Ectodermal cell (in vitro differentiated cells): ENCODE measurements around the gene PGLYRP3. TPM values are rescaled to one million over a fixed set of nuclear protein-coding genes. Genes with fewer than 3 reads are reported as not detected.

Source experiments
- H3K27ac ChIP-seq: 2 replicates; pipeline ENCODE4 v1.7.0; 2013; ENCODE audit warnings: mild to moderate bottlenecking, low read depth, low read length; ENCODE audit not compliant: insufficient read depth, poor library complexity, severe bottlenecking
- H3K27me3 ChIP-seq: 2 replicates; pipeline ENCODE4 v1.7.0; 2013; ENCODE audit warnings: mild to moderate bottlenecking, low read length; ENCODE audit not compliant: insufficient read depth, control insufficient read depth, poor library complexity, severe bottlenecking
- H3K36me3 ChIP-seq: one replicate; pipeline ENCODE4 v1.7.0; 2013; ENCODE audit warnings: low read length; ENCODE audit not compliant: control insufficient read depth, insufficient read depth
- H3K4me1 ChIP-seq: one replicate; pipeline ENCODE4 v1.7.0; 2013; ENCODE audit warnings: low read length; ENCODE audit not compliant: control insufficient read depth, insufficient read depth
- H3K4me3 ChIP-seq: 2 replicates; pipeline ENCODE4 v1.7.0; 2013; ENCODE audit warnings: low read depth, low read length, control low read depth; ENCODE audit not compliant: insufficient read depth
- H3K9me3 ChIP-seq: 2 replicates; pipeline ENCODE4 v1.7.0; 2013; ENCODE audit warnings: mild to moderate bottlenecking, low read length, moderate library complexity; ENCODE audit not compliant: control insufficient read depth
- WGBS, 2 experiments: methylation state at CpG; one replicate each; pipeline ENCODE4 v1.1.7; 2013; ENCODE audit warnings: missing lambda C conversion rate in 2 of 2; 5-methylcytosine and 5-hydroxymethylcytosine counted together
- polyA plus RNA-seq, 4 experiments: library from polyadenylated mRNA; stranded (reverse); fragments of 50-300 nt; gene quantifications; one replicate each; pipeline ENCODE4 v1.2.3, GENCODE V29; 2013

The PGLYRP3 gene
- not detected for polyA plus RNA-seq (2013, experiment 1 of 4)
- not detected for polyA plus RNA-seq (2013, experiment 2 of 4)
- polyA plus RNA-seq (2013, experiment 3 of 4): not detected
- not detected for polyA plus RNA-seq (2013, experiment 4 of 4)

DNA sequence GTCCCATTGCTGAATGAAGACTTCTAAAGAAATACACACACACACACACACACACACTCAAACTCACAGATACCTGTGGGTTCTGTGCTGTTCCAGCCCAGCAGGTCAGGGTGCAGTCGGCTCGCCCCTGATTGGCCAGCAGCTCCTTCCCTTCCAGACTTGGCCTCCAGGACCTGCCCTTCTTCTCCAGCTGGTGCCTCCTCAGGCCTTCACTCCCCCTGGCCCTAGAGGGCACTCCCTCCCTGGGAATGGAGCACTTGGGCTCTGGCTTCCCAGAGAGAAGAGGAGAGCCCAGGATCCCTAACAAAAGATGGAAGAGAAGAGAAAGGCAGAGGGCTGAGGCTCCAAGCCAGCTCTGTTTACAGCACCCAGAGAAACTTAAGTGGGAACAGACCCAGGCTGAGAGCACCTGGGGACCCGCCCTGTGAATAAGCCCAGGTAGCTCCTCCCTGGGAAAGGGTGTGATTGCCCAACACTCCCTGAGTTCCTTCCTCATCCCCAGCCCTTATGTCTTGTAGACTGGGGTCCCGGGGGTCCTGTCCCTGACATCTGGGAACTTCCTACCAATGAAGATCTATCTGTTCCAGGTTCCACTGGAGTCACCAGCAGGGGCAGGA, at the start of gene PGLYRP3:
PGLYRP3 (minus strand) TSS at position 383 of the 617 bp plus-strand sequence. CDS start 2,287 bp downstream, outside the sequence.
- no peaks in the 10 kb centered on the region for H3K27me3 ChIP-seq
- H3K4me1 ChIP-seq: no peaks in the 10 kb centered on the region
- no peaks in the 10 kb centered on the region for H3K9me3 ChIP-seq
- no peak within 1 kb of the TSS for H3K4me3 ChIP-seq
- no peak within 1 kb of the TSS for H3K27ac ChIP-seq
- H3K36me3 ChIP-seq: no peaks in the 10 kb centered on the region
- WGBS, 2 experiments: 83 to 93% methylated on average over 4 of the region's 4 CpGs

- no peaks in the 10 kb centered on the region for H3K36me3 ChIP-seq
- H3K4me1 ChIP-seq: no peaks in the 10 kb centered on the region
- WGBS, 2 experiments: 90 to 91% methylated on average over 3 of the region's 3 CpGs
- no peaks in the 10 kb centered on the region for H3K9me3 ChIP-seq
- H3K4me3 ChIP-seq: no peak overlapping the region
- H3K27ac ChIP-seq: no peak overlapping the region
- no peaks in the 10 kb centered on the region for H3K27me3 ChIP-seq
These were observed 49.5 kb upstream of the PGLYRP3 start for GRCh38 chr1:153362187-153362775.

GRCh38 chr1:153361480-153362109, 48.8 kb upstream of the PGLYRP3 start:
- Histone ChIP-seq H3K27ac (no peak overlapping the region), H3K27me3 (no peaks in the 10 kb centered on the region), H3K4me1 (no peaks in the 10 kb centered on the region), H3K4me3 (no peak overlapping the region), H3K9me3 (no peaks in the 10 kb centered on the region), H3K36me3 (no peaks in the 10 kb centered on the region)
- WGBS, 2 experiments: 93 to 94% methylated on average over 4 of the region's 4 CpGs

GRCh38 chr1:153360592-153361479, 48.1 kb upstream of the PGLYRP3 start:
- 91 to 94% methylated on average over 11 of the region's 11 CpGs for WGBS, 2 experiments

GRCh38 chr1:153360190-153360589, 47.4 kb upstream of the PGLYRP3 start:
- 90 to 97% methylated on average over 2 of the region's 2 CpGs for WGBS, 2 experiments
- no peaks in the 10 kb centered on the region for H3K27me3 ChIP-seq
- no peak overlapping the region for H3K4me3 ChIP-seq
- no peaks in the 10 kb centered on the region for H3K9me3 ChIP-seq
- no peaks in the 10 kb centered on the region for H3K4me1 ChIP-seq
- H3K36me3 ChIP-seq: no peaks in the 10 kb centered on the region
- no peak overlapping the region for H3K27ac ChIP-seq

More at GRCh38 chr1:153360592-153361479, 48.1 kb upstream of the PGLYRP3 start:
- Histone ChIP-seq H3K36me3 (no peaks in the 10 kb centered on the region), H3K4me1 (no peaks in the 10 kb centered on the region), H3K27me3 (no peaks in the 10 kb centered on the region), H3K27ac (no peak overlapping the region), H3K9me3 (no peaks in the 10 kb centered on the region), H3K4me3 (no peak overlapping the region)

DNA sequence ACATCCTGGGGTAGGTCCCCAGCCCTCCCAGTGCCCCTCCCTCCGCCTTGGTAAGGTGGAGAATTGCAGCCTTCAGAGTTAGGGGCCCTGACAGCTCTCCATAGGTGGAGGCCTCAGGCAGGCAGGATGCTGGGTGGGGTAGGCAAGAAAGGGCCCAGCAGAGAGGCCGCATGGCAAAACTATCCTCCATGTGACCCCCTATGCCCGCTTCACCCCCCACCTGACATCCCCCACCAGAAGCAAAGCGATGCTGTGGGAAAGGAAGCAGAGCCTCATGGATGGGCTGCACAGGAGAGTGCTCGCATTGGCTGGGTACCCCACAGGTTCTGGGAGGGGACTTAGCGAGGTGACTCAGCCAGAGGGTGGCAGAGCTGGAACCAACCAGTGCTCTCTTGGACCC, 46.5 kb upstream of the PGLYRP3 start:
- H3K4me3 ChIP-seq: no peak overlapping the region
- H3K4me1 ChIP-seq: no peaks in the 10 kb centered on the region
- no peak overlapping the region for H3K27ac ChIP-seq
- no peaks in the 10 kb centered on the region for H3K9me3 ChIP-seq
- 92 to 94% methylated on average over 6 of the region's 6 CpGs for WGBS, 2 experiments
- no peaks in the 10 kb centered on the region for H3K36me3 ChIP-seq
- no peaks in the 10 kb centered on the region for H3K27me3 ChIP-seq

DNA sequence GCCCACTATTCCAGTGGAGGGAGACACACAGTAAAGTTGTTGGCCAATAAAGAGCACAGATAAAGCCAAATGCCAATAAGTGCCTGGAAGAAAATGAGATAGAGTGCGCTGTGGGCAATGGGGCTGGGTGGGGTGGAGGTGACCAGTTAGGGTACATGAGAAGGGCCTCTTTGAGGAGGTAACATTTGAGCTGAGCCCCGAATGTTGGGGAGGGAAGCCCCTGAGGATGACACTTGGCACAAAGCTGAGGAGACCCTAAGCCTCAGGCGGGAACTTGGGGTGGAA, 45.9 kb upstream of the PGLYRP3 start:
- H3K4me3 ChIP-seq: no peak overlapping the region
- H3K27me3 ChIP-seq: no peaks in the 10 kb centered on the region
- no peak overlapping the region for H3K27ac ChIP-seq
- no peaks in the 10 kb centered on the region for H3K36me3 ChIP-seq
- no peaks in the 10 kb centered on the region for H3K9me3 ChIP-seq
- no peaks in the 10 kb centered on the region for H3K4me1 ChIP-seq
- WGBS, 2 experiments: 92 to 95% methylated on average over 3 of the region's 3 CpGs

GRCh38 chr1:153357853-153358690, 45.3 kb upstream of the PGLYRP3 start, which contains the start of gene S100A9:
Gene S100A9, plus strand, starts transcription at chr1:153357854. Its CDS starts 430 bp downstream, at chr1:153358284.
- Histone ChIP-seq H3K9me3 (no peaks in the 10 kb centered on the region), H3K36me3 (no peaks in the 10 kb centered on the region), H3K27me3 (no peaks in the 10 kb centered on the region), H3K27ac (no peak within 1 kb of the TSS), H3K4me1 (no peaks in the 10 kb centered on the region), H3K4me3 (no peak within 1 kb of the TSS)
- WGBS, 2 experiments: 92 to 94% methylated on average over 11 of the region's 11 CpGs

GRCh38 chr1:153357076-153357852, 44.5 kb upstream of the PGLYRP3 start:
- Histone ChIP-seq H3K4me1 (no peaks in the 10 kb centered on the region), H3K4me3 (no peak overlapping the region), H3K27ac (no peak overlapping the region), H3K36me3 (no peaks in the 10 kb centered on the region), H3K9me3 (no peaks in the 10 kb centered on the region), H3K27me3 (no peaks in the 10 kb centered on the region)
- WGBS, 2 experiments: 90 to 92% methylated on average over 10 of the region's 10 CpGs
